GM12892 (cell line): ENCODE data around the gene IGSF5.

ENCODE experiments used
- POLR2A ChIP-seq: IDR thresholded peaks from 2 replicates; pipeline ENCODE4 v1.6.1; 2011; ENCODE audit warnings: low read depth, low read length, control low read depth
- POLR2AphosphoS5 ChIP-seq: IDR thresholded peaks from 2 replicates; pipeline ENCODE4 v1.6.1; 2011; ENCODE audit warnings: low read depth, low read length, control low read depth
- TAF1 ChIP-seq: IDR thresholded peaks from 2 replicates; pipeline ENCODE4 v1.6.1; 2011; ENCODE audit warnings: low read depth, mild to moderate bottlenecking, control low read depth, low read length, borderline replicate concordance

- no peak for TF ChIP-seq TAF1
- TF ChIP-seq POLR2AphosphoS5: no peak
- no peak for TF ChIP-seq POLR2A
These were observed 5.7 kb downstream of the IGSF5 start for GRCh38 chr21:39750670-39751069.
